HTERT RPE-1 (cell line): Measurements from ENCODE around the gene TRIM44.
"Not testable (repeated sequence)": the region's sequence is repeated elsewhere in the genome, so short reads cannot be mapped to it uniquely, and the experiment has no call there.

Experiments used
- in situ Hi-C: fragments of 300-500 bp; cut with MboI; formaldehyde crosslinking; loops from 4 replicates; pipeline ENCODE4 v1.14.3; 2020; ENCODE audit warnings: low sequenced_read_pairs

TRIM44 gene

DNA sequence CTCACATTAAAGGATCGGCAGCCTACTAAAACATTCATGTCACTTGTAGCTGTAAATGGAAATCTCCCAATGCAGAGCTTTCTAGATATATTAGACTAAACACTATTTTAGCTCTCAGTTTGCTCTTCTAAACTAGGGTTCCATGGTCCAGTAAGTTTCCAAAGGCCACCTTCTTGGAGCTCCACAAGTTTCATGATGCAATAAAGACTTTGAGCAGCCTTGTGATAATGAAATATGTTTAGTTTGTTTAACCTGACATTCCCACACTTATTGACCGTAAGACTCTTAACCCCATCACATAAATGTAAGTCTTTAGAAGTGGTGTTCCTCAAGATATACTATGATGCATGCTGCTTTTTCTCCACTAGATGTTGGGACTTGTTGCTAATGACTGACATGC lies 87.7 kb downstream of the TRIM44 start:
- in situ Hi-C loops: no loop called here

DNA sequence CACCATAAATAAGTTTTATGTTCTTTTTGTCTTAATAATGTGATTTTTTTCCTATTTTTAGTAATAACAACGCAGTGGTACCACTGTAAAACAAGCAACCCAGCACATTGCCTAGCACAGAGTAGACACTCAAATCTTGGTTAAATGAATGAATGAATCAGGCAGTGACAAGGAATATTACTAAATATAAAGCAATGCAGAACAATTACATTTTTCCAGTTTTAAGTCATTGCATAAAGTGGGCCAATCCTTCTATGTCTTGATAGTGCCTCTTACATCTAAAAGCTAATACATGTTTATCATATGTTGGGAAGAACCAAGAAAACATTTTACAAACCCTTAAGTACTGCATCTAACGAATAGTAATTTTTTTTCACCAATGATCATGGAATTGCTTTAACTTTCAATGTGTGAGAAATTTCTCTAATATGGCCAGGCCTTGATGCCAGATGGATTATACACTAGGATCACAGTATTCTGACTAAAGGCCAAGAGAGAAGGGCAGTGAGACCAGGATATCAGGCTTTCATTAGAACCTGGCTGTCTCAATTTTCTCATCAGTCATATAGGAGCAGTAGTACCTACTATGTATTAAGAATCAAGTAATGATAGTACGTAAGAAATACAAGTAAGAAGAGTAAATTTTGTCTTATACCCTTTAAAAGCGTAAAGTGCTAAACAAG lies 88.5 kb downstream of the TRIM44 start:
- in situ Hi-C loops: no loop called here

DNA sequence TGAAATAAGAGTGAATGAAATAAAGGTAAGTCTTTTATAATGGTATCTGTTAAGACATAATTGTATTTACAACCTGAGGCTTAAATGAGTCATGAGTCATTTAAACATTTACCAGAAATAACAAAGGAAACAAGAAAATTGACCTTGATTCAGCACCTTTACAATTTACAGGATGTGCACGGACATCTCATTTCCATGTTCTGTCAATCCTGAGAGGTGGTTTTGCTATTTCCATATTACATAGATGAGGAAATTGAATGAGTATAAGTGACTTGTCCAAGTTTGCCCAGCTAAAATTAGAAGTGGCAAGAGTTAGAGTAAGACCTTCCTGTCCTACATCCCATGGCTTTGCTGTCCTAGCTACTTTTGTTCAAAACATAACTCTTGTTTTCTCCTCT lies 89.1 kb downstream of the TRIM44 start:
- in situ Hi-C loops: no loop called here

DNA sequence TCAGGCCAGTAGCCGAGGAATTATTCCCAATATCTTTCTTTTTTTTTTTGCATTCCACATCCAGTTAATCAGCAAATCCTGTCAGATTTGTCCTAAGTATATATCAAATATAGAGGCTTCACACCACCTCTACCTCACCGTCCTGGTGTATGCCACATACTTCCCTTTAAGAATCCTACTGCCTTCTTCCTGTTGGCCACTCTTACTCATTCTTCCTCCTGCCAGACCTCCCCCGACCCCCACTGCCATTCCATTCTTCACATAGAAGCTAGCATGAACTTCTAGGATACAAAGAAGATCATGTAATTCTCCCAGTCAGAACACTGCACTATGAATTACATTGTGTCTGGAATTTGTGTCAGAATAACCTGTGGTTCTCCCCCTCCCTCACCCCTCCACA lies 89.5 kb downstream of the TRIM44 start:
- in situ Hi-C loops: no loop called here

DNA sequence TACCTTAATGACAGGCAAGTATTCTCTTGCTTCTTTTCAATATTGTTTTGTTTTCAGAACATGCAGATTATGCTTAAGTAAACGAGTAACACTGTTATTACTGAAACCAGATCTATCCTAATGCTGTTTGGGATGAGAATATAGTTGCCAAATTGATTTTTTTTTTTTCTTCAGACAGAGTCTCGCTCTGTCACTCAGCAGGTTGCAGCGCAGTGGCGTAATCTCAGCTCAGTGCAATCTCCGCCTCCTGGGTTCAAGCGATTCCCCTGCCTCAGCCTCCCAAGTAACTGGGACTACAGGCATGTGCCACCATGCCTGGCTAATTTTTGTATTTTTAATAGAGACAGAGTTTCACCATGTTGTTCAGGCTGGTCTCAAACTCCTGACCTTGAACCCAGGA lies 91.0 kb downstream of the TRIM44 start:
- in situ Hi-C loops: not testable (repeated sequence)

DNA sequence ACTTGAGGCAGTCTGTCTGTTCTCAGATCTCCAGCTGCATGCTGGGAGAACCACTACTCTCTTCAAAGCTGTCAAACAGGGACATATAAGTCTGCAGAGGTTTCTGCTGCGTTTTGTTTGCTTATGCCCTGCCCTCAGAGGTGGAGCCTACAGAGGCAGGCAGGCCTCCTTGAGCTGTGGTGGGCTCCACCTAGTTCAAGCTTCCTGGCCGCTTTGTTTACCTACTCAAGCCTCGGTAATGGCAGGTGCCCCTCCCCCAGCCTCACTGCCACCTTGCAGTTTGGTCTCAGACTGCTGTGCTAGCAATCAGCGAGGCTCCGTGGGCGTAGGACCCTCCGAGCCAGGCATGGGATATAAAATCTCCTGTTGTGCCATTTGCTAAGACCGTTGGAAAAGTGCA lies 97.4 kb downstream of the TRIM44 start:
- in situ Hi-C loops: not testable (repeated sequence)

DNA sequence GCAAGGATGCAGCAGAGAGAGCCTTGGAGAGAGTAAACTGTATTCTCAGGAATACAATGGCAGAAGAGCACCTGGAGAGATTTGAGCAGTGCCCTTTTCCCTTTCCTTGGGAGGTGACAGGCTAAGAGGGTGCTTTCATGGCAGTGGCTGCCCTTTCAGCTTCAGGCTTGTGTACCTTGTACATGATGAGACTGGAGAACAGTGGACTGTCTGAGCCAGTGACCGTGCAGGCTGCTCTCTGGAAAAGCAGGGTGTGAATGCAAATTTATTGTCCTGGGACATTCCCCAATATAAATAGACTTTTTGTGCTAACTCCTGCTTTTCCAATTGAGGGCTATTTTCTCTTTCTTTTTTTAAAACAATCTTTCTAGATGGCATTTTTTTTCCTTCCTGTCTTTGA lies 99.3 kb downstream of the TRIM44 start:
- in situ Hi-C loops: no loop called here

DNA sequence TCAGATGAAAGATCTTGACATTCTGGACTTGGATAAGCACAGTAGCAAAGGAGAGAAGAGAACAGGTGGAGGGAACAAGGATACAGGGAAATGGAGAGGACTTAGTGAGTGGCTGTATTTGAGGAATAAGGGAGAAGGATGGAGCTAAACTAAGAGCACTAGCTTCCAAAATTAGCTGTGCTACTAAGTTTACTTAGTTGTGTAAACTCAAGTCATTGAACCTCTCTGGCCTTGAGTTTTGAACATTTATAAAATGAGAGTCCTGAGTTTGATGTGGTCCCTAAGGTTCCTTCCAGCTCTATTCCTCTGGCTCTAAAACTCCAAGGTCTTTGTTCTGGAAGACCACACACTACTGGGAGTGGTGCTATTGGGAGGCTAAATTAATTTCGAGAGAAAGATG lies 100.7 kb downstream of the TRIM44 start:
- in situ Hi-C loops: no loop called here

DNA sequence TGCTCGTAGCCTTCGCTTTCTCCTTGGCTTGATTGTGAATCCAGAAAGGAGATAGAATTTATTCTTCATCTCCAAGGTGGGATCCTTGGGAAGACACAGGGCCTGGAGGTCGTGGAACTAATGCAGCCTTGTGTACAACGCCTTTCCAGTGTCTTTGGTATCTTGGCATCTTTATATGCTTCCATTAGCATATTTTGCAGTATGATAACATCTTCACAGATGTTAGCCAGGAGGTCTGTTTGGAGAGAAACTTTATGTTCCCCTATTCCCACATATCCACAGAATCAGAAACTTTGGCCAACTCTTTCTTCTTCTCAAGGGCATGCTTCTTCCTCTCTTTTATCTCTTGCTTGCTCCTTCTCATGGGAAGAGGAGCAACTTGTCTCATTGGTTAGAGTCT lies 101.2 kb downstream of the TRIM44 start:
- in situ Hi-C loops: no loop called here

DNA sequence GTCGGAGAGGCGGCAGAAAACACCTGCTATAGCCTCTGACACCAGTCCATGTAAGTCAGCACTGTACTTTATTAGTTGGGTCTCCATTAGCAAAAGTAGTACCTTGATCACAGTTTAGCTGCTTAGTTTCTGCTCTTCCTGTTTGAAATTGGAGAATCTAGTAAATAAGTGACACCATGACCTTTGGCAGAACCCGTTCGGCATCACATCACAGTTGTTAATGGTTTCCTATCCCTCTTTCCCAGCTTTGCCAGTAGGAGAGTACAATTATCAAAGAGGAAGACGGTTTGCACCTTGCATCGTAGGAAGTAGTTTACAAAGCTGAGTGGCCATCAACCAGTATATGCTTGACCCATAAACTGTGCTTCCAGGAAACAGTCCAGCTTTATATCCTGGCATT lies 101.8 kb downstream of the TRIM44 start:
- in situ Hi-C loops: no loop called here

DNA sequence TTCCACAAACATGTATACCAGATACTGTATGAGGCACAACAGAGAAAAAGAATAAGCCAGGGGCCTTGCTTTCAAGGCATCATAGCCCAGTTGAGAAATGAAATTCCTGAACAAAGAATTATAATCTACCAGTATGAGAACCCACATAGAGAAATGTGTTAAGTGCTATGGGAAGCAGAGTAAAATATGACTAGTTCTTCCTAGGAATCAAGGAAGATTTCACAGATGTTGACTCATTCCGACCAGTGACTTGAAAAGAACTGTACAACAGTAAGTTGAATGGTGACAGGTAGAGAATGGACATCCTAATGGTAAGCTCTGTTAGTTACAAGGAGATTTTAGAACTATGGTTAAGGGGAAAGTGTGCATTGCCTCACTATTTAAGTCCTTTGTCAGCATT lies 102.6 kb downstream of the TRIM44 start:
- in situ Hi-C loops: no loop called here

DNA sequence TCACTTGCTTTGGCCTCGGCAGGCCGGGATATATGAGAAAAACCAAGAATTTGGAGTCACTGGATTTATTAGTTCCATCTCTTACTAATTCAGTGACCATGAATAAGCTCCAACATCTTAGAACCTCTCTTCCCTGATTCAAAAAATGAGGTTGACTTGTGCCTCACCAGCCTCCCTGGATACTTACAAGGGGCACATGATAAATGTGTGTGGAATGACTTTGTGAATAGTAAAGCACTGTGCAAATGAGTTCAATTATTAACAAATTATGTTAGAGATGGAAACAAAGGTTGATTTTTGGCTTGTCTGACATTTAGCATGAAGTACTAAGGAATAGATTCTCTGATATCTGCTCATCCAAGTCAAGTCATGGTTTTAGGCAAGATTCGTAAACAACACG lies 104.1 kb downstream of the TRIM44 start:
- in situ Hi-C loops: no loop called here

DNA sequence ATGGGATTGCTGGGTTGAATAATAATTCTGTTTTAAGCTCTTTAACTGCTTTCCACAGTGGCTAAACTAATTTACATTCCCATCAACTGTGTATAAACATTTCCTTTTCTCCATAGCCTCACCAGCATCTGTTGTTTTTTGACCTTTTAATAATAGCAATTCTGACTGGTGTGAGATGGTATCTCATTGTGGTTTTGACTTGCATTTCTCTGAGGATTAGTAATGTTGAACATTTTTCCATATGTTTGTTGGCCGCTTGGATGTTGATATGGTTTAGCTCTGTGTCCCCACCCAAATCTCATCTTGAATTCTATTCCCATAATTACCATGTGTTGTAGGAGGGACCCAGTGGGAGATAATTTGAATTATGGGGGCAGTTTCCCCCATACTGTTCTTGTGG lies 107.8 kb downstream of the TRIM44 start:
- in situ Hi-C loops: not testable (repeated sequence)

DNA sequence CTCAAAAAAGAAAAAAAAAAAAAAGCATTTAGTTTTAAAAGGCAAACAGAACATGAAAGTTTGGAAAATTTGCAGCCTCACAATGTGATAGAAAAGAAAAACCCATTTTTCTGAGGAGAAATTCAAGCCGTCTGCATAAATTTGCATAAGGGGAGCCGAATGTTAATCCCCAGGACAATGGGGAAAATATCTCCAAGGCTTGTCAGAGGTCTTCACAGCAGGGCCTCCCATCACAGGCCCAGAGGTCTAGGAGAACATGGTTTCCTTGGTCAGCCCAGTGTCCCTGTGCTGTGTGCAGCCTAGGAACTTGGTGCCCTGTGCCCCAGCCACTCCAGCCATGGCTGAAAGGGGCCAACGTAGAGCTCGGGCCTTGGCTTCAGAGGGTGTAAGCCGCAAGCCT lies 109.1 kb downstream of the TRIM44 start:
- in situ Hi-C loops: no loop called here

DNA sequence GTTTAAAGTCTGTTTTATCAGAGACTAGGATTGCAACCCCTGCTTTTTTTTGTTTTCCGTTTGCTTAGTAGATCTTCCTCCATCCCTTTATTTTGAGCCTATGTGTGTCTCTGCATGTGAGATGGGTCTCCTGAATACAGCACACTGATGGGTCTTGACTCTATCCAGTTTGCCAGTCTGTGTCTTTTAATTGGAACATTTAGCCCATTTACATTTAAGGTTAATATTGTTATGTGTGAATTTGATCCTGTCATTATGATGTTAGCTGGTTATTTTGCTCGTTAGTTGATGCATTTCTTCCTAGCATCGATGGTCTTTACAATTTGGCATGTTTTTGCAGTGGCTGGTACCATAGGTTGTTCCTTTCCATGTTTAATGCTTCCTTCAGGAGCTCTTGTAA lies 114.7 kb downstream of the TRIM44 start:
- in situ Hi-C loops: not testable (repeated sequence)

DNA sequence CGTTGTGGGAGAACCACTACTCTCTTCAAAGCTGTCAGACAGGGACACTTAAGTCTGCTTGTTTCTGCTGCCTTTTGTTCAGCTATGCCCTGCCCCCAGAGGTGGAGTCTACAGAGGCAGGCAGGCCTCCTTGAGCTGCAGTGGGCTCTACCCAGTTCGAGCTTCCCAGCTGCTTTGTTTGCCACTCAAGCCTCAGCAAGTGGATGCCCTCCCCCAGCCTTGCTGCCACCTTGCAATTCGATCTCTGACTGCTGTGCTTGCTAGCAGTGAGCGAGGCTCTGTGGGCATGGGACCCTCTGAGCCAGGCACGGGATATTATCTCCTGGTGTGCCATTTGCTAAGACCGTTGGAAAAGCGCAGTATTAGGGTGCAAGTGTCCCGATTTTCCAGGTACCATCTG lies 116.4 kb downstream of the TRIM44 start:
- in situ Hi-C loops: not testable (repeated sequence)

DNA sequence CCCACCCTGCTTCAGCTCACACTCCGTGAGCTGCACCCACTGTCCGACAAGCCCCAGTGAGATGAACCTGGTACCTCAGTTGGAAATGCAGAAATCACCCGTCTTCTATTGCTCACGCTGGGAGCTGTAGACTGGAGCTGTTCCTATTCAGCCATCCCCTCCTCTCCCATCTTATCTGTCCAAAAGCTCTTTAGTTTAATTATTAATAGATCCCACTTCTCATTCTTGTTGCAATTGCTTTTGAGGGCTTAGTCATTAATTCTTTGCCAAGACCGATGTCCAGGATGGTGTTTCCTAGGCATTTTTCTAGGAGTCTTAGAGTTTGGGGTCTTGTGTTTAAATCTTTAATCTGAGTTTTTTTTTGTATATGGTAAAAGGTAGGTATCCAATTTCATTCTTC lies 116.8 kb downstream of the TRIM44 start:
- in situ Hi-C loops: no loop called here

DNA sequence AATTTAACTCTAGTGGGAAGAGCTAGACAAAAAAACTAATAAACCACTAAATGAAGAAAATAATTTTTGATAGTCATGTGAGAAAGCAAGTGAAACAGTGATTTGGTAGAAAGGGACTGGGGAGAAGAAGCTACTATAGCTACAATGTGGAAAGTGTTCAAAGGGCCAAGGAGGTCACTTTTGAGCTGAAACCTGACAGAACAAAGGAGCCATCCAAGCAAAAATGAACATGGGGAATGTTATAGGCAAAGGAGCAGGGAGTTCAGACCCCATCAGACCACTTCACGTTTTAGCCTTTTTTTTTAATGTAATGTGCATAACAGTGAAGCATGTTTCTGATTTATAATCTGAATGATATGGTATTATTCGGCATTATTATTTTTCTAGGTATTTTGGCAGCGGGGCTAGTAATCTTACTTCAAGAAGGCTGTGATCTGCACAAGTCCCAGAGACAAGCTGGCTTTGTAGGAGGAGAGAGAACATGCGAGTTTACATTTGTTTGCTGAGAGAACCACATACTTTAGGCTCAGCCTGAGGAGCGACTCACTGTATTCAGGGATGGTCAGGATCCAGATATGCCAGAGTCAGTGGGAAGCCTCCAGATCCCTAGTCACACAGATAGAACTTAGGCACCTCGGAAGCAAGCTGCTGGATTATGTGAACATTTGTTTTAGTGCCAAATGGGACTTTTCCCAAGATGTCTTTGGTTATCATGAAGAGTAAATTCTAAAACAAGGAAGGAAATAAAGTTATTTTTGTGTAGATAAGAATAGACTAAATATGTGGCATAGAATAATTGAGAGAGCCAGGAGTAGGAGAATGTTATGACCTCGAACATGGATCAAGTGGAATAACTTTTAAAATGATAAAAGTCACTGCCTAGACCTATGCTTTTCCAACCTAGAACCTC lies 118.6 kb downstream of the TRIM44 start:
- in situ Hi-C loops: no loop called here

DNA sequence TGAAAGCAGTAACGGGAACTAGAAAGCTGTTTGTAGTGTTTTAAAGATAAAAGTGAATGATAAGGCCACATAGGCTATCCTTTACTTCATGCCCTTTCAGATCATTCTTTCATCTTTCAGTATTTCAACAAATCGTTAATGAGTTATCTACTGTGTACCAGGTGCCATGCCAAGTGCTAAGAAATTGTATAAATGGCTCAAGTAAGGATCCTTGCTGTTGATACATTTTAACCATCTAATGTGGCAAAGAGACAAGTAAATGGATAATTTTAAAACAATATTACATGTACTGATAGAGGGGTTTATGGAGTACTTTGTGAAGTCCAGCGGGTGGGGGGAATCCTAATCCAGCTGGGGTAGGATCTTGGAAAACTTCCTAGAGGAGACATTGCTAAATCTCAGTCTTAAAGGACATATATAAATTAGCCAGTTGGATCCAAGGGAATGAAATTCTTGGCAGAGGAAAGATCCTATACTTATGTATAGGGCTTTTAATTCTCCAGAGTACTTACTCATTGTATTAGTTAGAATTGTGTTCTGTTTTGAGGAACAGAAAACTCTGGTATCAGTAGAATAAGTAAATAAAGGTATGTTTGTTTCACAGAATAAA lies 119.4 kb downstream of the TRIM44 start:
- in situ Hi-C loops: no loop called here

DNA sequence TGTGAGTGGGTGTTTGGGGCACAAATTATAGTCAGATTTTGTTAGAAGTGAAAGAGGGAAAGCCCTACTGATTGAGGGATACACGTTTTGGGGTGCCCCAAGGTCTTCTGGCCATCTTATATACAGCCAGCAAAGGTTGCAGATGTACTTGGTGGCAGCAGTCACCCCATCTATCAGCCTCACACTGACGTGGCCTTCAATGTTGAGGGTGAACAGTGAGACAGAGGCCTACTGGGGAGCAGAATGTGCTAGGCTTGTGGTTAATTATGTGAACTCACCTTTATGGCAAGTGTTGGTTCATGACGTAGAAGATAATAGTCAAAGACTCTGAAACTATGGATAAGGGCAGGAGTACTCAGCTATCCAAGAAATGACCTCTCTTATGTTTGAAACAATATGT lies 121.2 kb downstream of the TRIM44 start:
- in situ Hi-C loops: no loop called here

DNA sequence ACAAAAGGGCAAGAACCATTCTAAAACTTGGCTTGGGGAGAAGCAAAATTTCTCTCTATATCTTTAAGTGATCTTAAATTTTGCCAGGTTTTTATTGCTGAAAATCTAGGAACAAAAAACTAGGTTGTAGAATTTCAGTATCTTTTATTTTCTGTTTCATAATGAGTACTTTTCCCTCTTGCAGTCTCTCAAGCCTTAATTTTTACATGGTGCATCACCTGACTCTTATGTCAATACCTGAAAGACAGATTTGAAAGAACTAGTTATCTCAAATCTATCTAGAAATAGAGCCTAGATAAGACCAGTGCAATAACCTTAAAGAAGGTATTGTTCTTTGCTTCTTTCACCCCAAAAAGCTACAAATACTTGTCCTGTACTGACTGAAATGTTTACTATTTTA lies 122.1 kb downstream of the TRIM44 start:
- in situ Hi-C loops: no loop called here
